HG03442 (cell line): Measurements from ENCODE around the gene ZNF804B.

Experiments used
- ATAC-seq: cut with Tn5 transposase; IDR thresholded peaks from one replicate; pipeline ENCODE4 v1.9.1; 2021; ENCODE audit warnings: mild to moderate bottlenecking, moderate library complexity; ENCODE audit not compliant: unreplicated experiment

Gene ZNF804B

DNA sequence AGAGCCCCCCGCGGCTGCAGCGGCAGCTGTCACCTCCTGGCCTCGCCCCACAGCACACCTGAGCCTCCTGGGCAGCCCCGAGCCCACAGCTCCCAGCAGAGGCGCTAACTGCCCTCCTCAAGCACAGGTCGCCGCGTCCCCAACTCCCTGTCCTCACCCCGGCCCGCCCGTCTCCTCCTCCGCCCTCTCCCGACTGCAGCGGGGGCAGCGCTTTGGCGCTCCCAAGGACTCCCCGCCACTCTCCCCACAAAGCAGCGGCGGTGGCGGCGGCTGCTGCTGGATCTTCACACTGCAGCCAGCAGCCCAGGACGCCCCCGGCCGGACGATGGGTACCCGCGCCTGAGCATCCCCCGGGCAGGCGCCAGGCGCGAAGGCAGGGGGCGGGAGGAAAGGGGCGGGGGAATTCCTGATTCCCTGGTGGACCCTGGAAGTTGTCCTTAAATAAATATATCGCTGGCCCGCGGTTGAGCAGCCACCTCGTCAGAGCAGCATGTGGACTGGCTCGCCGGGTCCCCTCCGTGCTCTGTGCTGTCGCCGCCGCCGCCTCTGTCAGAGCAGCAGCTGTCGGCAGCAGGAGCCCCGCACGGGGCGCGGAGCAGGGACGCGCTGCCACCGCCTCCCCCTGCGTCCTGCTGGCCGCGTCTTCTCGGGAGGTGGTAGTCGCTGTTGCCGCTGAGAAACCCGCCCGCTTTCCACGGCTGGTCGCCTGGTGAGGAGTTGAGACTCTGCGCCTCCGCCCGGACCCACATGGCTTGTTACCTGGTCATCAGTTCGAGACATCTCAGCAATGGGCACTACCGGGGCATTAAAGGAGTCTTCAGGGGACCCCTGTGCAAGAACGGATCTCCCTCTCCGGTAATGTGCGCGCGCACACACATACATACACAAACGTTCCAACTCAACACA, at the start of gene ZNF804B:
TSS of gene ZNF804B (plus strand) at position 471 of the 906 bp plus-strand sequence. CDS start at position 748, 277 bp downstream.
- ATAC-seq, result no peak

DNA sequence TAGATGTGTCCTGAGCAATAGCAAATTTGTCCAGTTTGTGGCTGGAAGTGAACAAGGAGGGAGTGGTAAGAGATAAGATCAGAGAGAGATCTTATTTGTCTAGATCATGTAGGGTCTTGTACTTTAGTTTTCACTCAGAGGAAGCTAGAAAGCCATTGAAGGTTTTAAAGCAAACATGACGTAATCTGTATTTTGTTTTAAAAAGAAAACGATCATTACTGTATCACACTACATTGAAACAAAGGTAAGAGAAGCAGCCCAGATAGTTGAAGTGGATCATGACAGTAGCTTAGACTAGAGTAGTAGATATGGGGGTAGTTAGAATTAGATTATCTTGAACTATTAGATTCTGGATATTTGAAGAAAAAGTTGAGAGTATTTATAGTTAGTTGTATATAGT, 23.6 kb upstream of the ZNF804B start:
- no peak for ATAC-seq

- ATAC-seq, result no peak
Measured at GRCh38 chr7:88737632-88738031, 21.9 kb upstream of the ZNF804B start.

DNA sequence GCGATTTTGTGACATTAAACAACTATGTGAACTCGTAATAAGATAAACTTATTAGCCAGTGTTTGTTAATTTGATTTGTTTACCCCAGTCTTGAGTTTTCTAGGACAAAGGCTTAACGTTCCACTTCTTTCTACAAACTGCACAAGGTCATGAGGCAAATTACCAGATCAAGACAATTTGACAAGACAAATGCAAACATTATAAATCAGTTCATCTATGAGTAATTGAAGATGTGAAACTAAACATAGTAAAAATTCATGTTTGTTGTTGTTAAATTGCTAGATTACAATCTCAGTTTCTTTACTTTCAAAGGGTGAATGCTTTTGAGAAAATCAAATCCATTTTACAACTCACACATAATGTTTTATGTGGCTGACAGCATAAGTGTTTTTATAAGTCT, 13.4 kb upstream of the ZNF804B start:
- ATAC-seq, result no peak

DNA sequence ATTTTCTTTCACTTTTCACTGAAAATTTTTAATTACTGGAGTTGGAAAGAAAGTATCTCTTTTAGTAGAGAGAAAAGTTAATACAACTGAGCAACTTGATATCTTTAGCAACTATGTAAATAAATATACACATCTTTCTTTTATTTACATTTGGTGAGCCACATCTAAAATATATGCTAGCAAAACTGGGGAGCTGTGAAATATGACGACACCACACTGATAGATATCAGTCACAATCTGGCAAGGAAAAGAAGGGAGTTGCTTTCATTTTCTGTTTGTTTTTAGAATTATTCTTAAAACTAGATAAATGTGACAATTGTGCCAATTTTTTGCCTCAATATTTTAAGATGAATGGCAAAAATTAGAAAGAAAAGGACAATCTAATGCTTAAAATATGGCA, 2.7 kb upstream of the ZNF804B start:
- no peak for ATAC-seq

DNA sequence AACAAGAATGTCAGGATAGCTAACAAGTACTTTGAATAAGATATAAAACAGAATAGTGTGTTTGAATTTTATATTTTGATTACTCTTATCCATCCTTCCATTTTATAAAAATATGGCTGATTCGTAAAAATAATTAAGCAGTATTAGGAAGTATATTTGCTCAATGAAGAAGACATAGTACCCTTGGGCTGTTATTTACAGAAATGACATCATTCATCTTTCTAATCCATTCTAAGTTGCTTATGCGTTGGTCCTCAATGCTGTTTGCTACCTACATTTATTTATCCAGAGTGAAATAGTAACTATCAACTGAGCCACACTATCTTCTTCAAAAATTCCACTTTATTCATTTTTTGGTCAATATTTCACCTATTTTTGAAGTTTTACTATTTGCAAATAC, 2.1 kb upstream of the ZNF804B start:
- ATAC-seq, result no peak

DNA sequence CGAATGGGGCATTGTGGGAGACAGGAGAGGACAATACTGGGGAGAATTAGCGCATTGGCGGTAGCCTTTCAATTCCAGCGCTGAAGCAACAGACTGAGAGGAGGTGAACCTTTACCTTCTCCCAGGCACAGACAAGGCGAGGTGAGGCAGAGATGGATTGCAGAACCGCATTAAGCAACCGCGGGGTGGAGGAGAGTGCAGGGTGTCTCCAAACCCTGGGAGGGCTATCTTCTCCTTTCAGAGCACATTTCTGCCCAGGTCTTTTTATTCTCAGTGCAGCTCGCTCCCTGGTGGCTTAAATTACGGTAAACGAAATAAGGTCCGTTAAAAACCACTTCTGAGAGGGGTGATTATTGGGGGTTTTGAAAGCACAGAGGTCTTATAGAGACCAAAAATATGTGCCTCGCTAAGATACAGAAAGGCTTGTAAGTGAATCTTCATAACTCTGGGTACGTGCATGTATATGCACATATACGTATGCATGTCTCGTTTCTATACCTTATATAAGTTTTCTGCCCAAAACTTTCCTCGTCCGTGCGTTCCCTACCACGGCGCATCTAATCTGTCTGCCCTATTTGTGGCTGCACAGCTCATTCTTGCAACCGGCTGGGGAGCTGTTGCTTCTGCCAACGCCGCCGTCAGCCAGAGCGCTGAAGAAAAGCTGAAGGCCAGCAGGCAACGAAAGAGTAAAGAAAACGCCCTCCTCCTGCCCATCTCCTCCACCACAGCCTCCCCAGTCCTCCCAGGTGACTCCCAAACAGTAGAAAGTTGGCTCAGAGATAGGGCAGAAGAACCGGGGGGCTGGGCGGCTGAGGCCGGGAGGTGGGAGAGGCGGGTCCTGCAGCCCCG, 895 bp upstream of the ZNF804B start:
- no peak for ATAC-seq

- no peak for ATAC-seq
Measured at GRCh38 chr7:88760136-88760515, 626 bp downstream of the ZNF804B start.

- ATAC-seq, result no peak
Measured at GRCh38 chr7:88761779-88762178, 2.3 kb downstream of the ZNF804B start.

- peak; percentile 80 for ATAC-seq
Measured at GRCh38 chr7:88771417-88771816, 11.9 kb downstream of the ZNF804B start.

DNA sequence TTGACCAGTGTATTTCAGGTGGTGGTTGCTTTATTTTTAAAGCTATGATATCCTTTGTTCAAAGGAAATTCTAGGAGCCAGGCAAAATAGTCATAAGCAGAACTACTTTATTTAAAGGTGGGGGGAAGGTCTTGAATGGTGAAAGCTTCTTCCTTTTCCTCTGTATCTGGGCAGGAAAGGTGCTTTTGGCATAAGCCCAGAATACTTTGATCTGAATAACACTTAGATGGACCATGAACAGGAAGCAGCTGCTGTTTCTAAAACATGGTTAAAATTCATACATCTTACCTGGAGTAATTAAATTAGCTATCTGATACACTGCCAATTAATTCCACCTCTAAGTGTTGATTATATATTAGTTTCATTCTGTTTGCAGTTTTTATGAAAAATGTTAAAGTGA, 13.3 kb downstream of the ZNF804B start:
- no peak for ATAC-seq

GRCh38 chr7:88775838-88776237, 16.3 kb downstream of the ZNF804B start:
- ATAC-seq, result no peak

DNA sequence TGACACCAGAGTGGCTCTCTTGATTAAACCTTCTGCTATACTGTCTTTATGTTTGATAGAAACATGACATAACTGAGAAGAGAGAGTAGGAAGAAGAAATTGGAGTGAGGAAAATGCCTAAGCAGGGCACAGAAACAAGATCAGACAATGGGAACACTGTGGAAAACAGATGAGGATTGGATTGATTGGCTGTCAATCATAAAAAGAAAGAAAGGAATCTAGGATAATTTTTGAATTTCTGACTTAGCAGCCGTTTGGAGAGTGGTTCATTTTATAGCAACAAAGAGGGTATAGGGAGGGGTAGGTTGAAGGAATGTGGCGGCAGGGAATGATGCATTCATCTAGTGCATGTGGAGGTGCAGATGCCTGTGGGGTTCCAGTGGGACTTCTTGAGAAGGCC, 28.3 kb downstream of the ZNF804B start:
- no peak for ATAC-seq

DNA sequence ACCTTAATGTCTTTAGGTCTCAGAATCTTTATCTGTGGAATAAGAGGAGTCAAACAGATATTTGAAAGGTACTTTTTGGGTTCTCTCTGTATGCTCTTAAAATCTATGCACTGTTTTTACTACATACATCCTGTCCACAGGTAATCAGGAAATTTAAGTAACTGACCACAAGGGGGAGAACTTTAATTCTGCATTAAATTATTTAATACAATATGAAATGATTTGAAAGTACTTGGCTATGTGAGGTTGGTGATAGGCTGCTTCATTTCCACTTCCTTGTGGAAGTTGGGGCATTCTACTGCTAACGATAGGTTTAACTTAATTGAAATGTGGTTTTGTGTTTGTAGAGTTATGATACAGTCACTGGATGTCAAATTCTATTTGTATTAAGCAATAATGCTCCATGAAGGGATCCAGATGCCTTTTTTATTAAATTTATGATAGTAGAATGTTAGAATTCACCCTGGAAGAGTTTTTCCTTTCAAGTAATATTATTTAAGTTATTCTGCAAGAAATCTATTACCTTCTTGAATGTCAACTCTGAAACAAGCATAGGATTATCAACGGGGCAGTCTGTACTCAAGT, 30.1 kb downstream of the ZNF804B start:
- ATAC-seq, result no peak

DNA sequence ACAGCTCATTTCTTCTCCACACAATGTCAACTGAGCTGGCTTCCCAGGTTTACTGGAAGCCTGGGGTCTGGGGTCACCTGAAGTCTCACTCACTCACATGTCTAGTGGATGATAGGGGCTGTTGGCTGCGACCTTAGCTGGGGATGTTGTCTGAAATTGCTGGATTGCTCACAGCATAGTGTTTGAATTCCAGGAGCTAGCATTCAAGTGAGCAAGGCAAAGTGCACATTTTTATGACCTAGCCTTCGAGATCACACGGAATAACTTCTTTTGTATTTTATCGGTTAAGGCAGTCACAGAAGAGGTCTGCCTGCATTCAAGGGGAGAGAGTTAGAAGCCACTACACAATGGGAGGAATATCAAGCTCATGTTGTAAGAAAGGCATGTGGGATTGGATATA, 32.4 kb downstream of the ZNF804B start:
- no peak for ATAC-seq

GRCh38 chr7:88792361-88792760, 32.9 kb downstream of the ZNF804B start:
- ATAC-seq, result no peak

DNA sequence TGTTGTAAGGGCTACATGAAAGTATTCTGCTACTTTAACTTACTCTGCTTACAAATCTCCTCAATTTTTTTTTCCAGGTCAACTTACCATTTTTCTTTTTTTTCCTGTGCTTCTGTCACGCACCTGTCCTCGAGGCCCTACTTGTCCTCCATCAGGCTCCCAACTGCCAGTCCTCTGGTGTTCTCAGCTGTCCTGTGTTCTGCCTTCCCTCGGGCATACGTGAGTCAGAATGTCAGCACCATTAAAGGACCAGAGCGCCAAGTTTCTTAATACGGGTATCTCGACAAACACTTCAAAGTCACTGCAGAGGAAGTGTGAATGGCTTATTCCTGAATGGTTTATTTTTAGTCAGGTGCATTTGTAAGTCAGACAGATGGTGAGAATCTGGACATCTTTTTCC, 36.1 kb downstream of the ZNF804B start, which contains the start of gene TEX47:
TSS of gene TEX47 (minus strand) at position 185 of the 400 bp plus-strand sequence. CDS start 795 bp downstream, outside the sequence.
- no peak for ATAC-seq

- no peak for ATAC-seq
Measured at GRCh38 chr7:88801046-88801445, 41.5 kb downstream of the ZNF804B start.

- ATAC-seq, result no peak
Measured at GRCh38 chr7:88806280-88807037, 47.0 kb downstream of the ZNF804B start.

GRCh38 chr7:88818552-88818951, 59.1 kb downstream of the ZNF804B start:
- ATAC-seq, result no peak

DNA sequence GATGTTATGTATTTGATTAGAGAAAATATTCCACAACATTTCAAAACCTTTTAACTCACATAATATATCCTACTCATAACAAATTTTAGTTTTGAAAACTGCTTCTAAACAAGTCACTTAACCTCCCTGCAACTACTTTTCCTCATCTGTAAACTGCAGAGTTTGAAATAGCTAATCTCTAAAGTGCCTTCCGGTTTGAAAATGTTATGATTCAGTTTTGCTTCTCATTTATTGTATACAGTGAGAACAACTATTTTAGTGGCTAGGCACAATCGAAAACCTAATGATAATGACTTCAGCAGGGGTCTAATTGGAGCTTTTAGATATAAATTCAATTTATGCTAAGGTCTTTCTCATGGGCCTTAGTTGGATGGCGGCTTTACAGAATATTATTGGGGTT, 66.7 kb downstream of the ZNF804B start:
- no peak for ATAC-seq
